SK-N-SH (cell line): Measurements from ENCODE around the gene FAM200C. TPM values are rescaled to one million over a fixed set of nuclear protein-coding genes. Genes with fewer than 3 reads are reported as not detected.

Experiments
- CTCF ChIA-PET: fragments of 300-600, 350-600 bp; formaldehyde crosslinking; extraction: SDS; loops from one replicate; lab custom pipeline; 2021; lab: Yijun Ruan, JAX
- POLR2A ChIA-PET: fragments of 350-600 bp; sonication (Branson Sonifier 250); formaldehyde crosslinking; extraction: SDS; loops from one replicate; lab custom pipeline; 2020; ENCODE audit warnings: antibody characterized with exemption, inconsistent platforms; lab: Yijun Ruan, JAX
- DNase-seq: peaks from one replicate; pipeline ENCODE4 v3.0.0; 2012
- H2AFZ ChIP-seq: fragments of 200-600 bp; sonication (generic); 2 replicates; pipeline ENCODE4 v1.8.1; 2016; ENCODE audit warnings: antibody characterized with exemption, mild to moderate bottlenecking, low read depth
- H3F3A ChIP-seq: fragments of 200-600 bp; sonication (generic); replicated peaks from 2 replicates; pipeline ENCODE3; 2016; ENCODE audit warnings: antibody characterized with exemption, mild to moderate bottlenecking; ENCODE audit not compliant: insufficient read depth
- H3K27ac ChIP-seq, 2 experiments: fragments of 200-500 bp in 1 of 2; fragments of 200-600 bp in 1 of 2; sonication (Bioruptor generic) in 1 of 2; sonication (generic), shearing (Covaris generic) in 1 of 2; 2 replicates each; pipeline versions ENCODE4 v1.5.1 to v1.6.1; 2014 to 2016; ENCODE audit warnings: low read depth in 2 of 2, inconsistent platforms in 1 of 2, low read length in 1 of 2, mild to moderate bottlenecking in 1 of 2, mixed read lengths in 1 of 2
- H3K27me3 ChIP-seq: fragments of 200-600 bp; sonication (generic), shearing (Covaris generic); 2 replicates; pipeline ENCODE4 v1.6.1; 2016; ENCODE audit warnings: mixed run types; ENCODE audit not compliant: insufficient read depth
- H3K36me3 ChIP-seq, 2 experiments: fragments of 200-500 bp in 1 of 2; fragments of 200-600 bp in 1 of 2; sonication (Bioruptor generic) in 1 of 2; sonication (generic) in 1 of 2; replicated peaks in 1 of 2; 2 replicates each; pipeline versions ENCODE3 to v1.5.1; 2014 to 2016; ENCODE audit warnings: low read length in 1 of 2, mild to moderate bottlenecking in 1 of 2; ENCODE audit not compliant: insufficient read depth in 2 of 2, control insufficient read depth in 1 of 2
- H3K4me1 ChIP-seq, 2 experiments: fragments of 200-500 bp in 1 of 2; fragments of 200-600 bp in 1 of 2; sonication (Bioruptor generic) in 1 of 2; sonication (generic), shearing (Covaris generic) in 1 of 2; 2 replicates each; pipeline versions ENCODE4 v1.5.1 to v1.6.1; 2014 to 2016; ENCODE audit warnings: low read depth in 1 of 2, low read length in 1 of 2, mixed run types in 1 of 2; ENCODE audit not compliant: insufficient read depth in 2 of 2, control insufficient read depth in 1 of 2
- H3K4me2 ChIP-seq: fragments of 200-600 bp; sonication (generic), shearing (Covaris generic); 2 replicates; pipeline ENCODE4 v1.6.1; 2017; ENCODE audit warnings: mixed run types
- H3K4me3 ChIP-seq, 2 experiments: fragments of 200-500 bp in 1 of 2; fragments of 200-600 bp in 1 of 2; sonication (Bioruptor generic) in 1 of 2; sonication (generic), shearing (Covaris generic) in 1 of 2; 2 replicates each; pipeline versions ENCODE4 v1.5.1 to v1.8.1; 2014 to 2016; ENCODE audit warnings: low read depth in 2 of 2, inconsistent platforms in 1 of 2, low read length in 1 of 2, mild to moderate bottlenecking in 1 of 2, mixed read lengths in 1 of 2, moderate library complexity in 1 of 2
- H3K79me2 ChIP-seq: fragments of 200-600 bp; sonication (generic); 2 replicates; pipeline ENCODE4 v1.8.1; 2017; ENCODE audit warnings: mild to moderate bottlenecking; ENCODE audit not compliant: insufficient read depth
- H3K9ac ChIP-seq: fragments of 200-600 bp; sonication (generic); 2 replicates; pipeline ENCODE4 v1.6.1; 2017; ENCODE audit warnings: mixed run types
- H3K9me2 ChIP-seq: fragments of 200-600 bp; sonication (generic); 2 replicates; pipeline ENCODE4 v1.6.1; 2017; ENCODE audit warnings: mixed run types
- H3K9me3 ChIP-seq: fragments of 200-600 bp; sonication (generic); 2 replicates; pipeline ENCODE4 v1.6.1; 2017; ENCODE audit warnings: mixed run types, mild to moderate bottlenecking, moderate library complexity
- H4K20me1 ChIP-seq: fragments of 200-600 bp; sonication (generic); 2 replicates; pipeline ENCODE4 v1.6.1; 2017; ENCODE audit warnings: mild to moderate bottlenecking, mixed run types; ENCODE audit not compliant: insufficient read depth
- CHD2 ChIP-seq: fragments of 150-350 bp; IDR thresholded peaks from 2 replicates; pipeline ENCODE4 v1.6.1; 2018; ENCODE audit warnings: low read length; ENCODE audit not compliant: partially characterized antibody
- ELF1 ChIP-seq: IDR thresholded peaks from 2 replicates; pipeline ENCODE4 v1.4.0; 2012
- EP300 ChIP-seq, 2 experiments: IDR thresholded peaks; 2 replicates each; pipeline versions ENCODE4 v1.4.0 to v1.6.1; 2012; ENCODE audit warnings: borderline replicate concordance in 1 of 2, low read depth in 1 of 2, low read length in 1 of 2
- EZH2phosphoT487 ChIP-seq: fragments of 200-600 bp; sonication (generic); IDR thresholded peaks from 2 replicates; pipeline ENCODE4 v1.6.1; 2017; ENCODE audit warnings: low read depth, mixed run types, mild to moderate bottlenecking, antibody characterized with exemption, moderate library complexity, borderline replicate concordance
- FOSL2 ChIP-seq: IDR thresholded peaks from 2 replicates; pipeline ENCODE4 v1.4.0; 2012; ENCODE audit warnings: low read depth, mild to moderate bottlenecking, moderate library complexity, borderline replicate concordance
- FOXJ3 ChIP-seq: sonication (generic); formaldehyde crosslinking; IDR thresholded peaks from 2 replicates; pipeline ENCODE4 v1.5.1; 2020; ENCODE audit warnings: mild to moderate bottlenecking, missing genetic modification reagents
- GABPA ChIP-seq: IDR thresholded peaks from 2 replicates; pipeline ENCODE4 v1.4.0; 2012; ENCODE audit warnings: low read depth, mild to moderate bottlenecking
- GATA2 ChIP-seq: sonication (generic); formaldehyde crosslinking; IDR thresholded peaks from 2 replicates; pipeline ENCODE4 v1.5.0; 2020; ENCODE audit warnings: mild to moderate bottlenecking, missing genetic modification reagents
- JUND ChIP-seq: IDR thresholded peaks from 2 replicates; pipeline ENCODE4 v1.4.0; 2012
- MAX ChIP-seq: IDR thresholded peaks from 2 replicates; pipeline ENCODE4 v1.4.0; 2012; ENCODE audit warnings: low read depth
- MEF2A ChIP-seq: IDR thresholded peaks from 2 replicates; pipeline ENCODE4 v1.4.0; 2012; ENCODE audit warnings: low read depth, borderline replicate concordance
- NRF1 ChIP-seq: IDR thresholded peaks from 2 replicates; pipeline ENCODE4 v1.6.1; 2012; ENCODE audit warnings: low read depth, mild to moderate bottlenecking, low read length
- RFX5 ChIP-seq: IDR thresholded peaks from 2 replicates; pipeline ENCODE4 v1.6.1; 2012; ENCODE audit warnings: mild to moderate bottlenecking, improper control_type of control experiment, low read length
- RXRA ChIP-seq: IDR thresholded peaks from 2 replicates; pipeline ENCODE4 v1.4.0; 2012; ENCODE audit warnings: low read depth, mild to moderate bottlenecking, borderline replicate concordance
- SMC3 ChIP-seq: IDR thresholded peaks from 2 replicates; pipeline ENCODE4 v1.6.1; 2012; ENCODE audit warnings: low read depth, low read length, improper control_type of control experiment
- TEAD4 ChIP-seq: IDR thresholded peaks from 2 replicates; pipeline ENCODE4 v1.4.0; 2012; ENCODE audit warnings: mild to moderate bottlenecking, borderline replicate concordance; ENCODE audit not compliant: insufficient read depth
- YY1 ChIP-seq: IDR thresholded peaks from 2 replicates; pipeline ENCODE4 v1.4.0; 2012; ENCODE audit warnings: low read depth, mild to moderate bottlenecking
- WGBS: methylation state at CpG from one replicate; pipeline ENCODE4 v1.1.6; 2017; ENCODE audit warnings: low lambda C conversion rate; 5-methylcytosine and 5-hydroxymethylcytosine counted together
- polyA plus RNA-seq, 3 experiments: library from polyadenylated mRNA; depleted of rRNA; stranded (reverse); fragments of >200 nt; gene quantifications; 2 replicates each; pipeline ENCODE4 v1.2.3, GENCODE V29; 2012
- TF ChIP-seq, protein P1 (sequence below): fragments of 150-350 bp; IDR thresholded peaks from 2 replicates; pipeline ENCODE4 v1.6.1; 2017; ENCODE audit warnings: antibody characterized with exemption, low read length, low read depth, borderline replicate concordance
- TF ChIP-seq, protein P2 (sequence below): fragments of 150-350 bp; IDR thresholded peaks from 2 replicates; pipeline ENCODE4 v1.6.1; 2016; ENCODE audit warnings: mild to moderate bottlenecking, low read depth, low read length

Gene FAM200C
- polyA plus RNA-seq, 1 of the 3 experiments (the other 2 are of a cell fraction), result 1.5 TPM

- ChIA-PET POLR2A (no interaction called here), CTCF (interaction anchor here (2.0 to 10.1 kb wide), 2 partner anchors 12 to 358 kb away, joined by 7 to 67 read pairs; no protein-coding TSS in a partner anchor)
- H3K27me3 ChIP-seq, result no peaks in the 10 kb centered on the region
- no peak overlapping the region for H3K4me3 ChIP-seq
- WGBS, result 56% methylated on average over 2 of the region's 2 CpGs
- H2AFZ ChIP-seq, result no peak overlapping the region
- H3K79me2 ChIP-seq, result no peaks in the 10 kb centered on the region
- no peaks in the 10 kb centered on the region for H3K9me2 ChIP-seq
- H3F3A ChIP-seq, result peaks cover 3% of the 10 kb centered on the region
- H3K9ac ChIP-seq, result no peak overlapping the region
- H3K4me2 ChIP-seq, result no peak overlapping the region
- no peaks in the 10 kb centered on the region for H3K36me3 ChIP-seq
- no peak for TF ChIP-seq JUND
- TF ChIP-seq FOSL2, result no peak
- no peak for TF ChIP-seq ELF1
- TF ChIP-seq, protein P1, sequence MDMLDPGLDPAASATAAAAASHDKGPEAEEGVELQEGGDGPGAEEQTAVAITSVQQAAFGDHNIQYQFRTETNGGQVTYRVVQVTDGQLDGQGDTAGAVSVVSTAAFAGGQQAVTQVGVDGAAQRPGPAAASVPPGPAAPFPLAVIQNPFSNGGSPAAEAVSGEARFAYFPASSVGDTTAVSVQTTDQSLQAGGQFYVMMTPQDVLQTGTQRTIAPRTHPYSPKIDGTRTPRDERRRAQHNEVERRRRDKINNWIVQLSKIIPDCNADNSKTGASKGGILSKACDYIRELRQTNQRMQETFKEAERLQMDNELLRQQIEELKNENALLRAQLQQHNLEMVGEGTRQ, result no peak
- no peak for TF ChIP-seq CHD2
- no peak for TF ChIP-seq RFX5
- TF ChIP-seq EP300 (IDR thresholded peaks at IDR 0.05; ENCODE audit: borderline replicate concordance in 1 of 2, low read depth in 1 of 2, low read length in 1 of 2), result no peak
- no peak for TF ChIP-seq MAX
- no peak for TF ChIP-seq GATA2 (CRISPR knock-in tag)
- TF ChIP-seq TEAD4, result no peak
- no peak for TF ChIP-seq FOXJ3 (CRISPR knock-in tag)
- no peak for TF ChIP-seq SMC3
- TF ChIP-seq, protein P2, sequence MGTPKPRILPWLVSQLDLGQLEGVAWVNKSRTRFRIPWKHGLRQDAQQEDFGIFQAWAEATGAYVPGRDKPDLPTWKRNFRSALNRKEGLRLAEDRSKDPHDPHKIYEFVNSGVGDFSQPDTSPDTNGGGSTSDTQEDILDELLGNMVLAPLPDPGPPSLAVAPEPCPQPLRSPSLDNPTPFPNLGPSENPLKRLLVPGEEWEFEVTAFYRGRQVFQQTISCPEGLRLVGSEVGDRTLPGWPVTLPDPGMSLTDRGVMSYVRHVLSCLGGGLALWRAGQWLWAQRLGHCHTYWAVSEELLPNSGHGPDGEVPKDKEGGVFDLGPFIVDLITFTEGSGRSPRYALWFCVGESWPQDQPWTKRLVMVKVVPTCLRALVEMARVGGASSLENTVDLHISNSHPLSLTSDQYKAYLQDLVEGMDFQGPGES, result no peak
- no peak for TF ChIP-seq MEF2A
- no peak for TF ChIP-seq GABPA
- TF ChIP-seq RXRA, result no peak
- TF ChIP-seq YY1, result no peak
- TF ChIP-seq EZH2phosphoT487, result no peak
- TF ChIP-seq NRF1, result no peak
- H3K27ac ChIP-seq, result no peak overlapping the region
- no peaks in the 10 kb centered on the region for H3K9me3 ChIP-seq
- H4K20me1 ChIP-seq, result no peaks in the 10 kb centered on the region
- DNase-seq, result no peak
- H3K4me1 ChIP-seq, result no peaks in the 10 kb centered on the region
Observed at GRCh38 chr5:160380041-160380440, 19.8 kb downstream of the FAM200C start.
